Placental pericyte (primary cell): ENCODE results near the gene ITGA7. TPM values are rescaled to one million over a fixed set of nuclear protein-coding genes. Genes with fewer than 3 reads are reported as not detected.

Source experiments
- small RNA-seq: library from RNA; depleted of rRNA; stranded (forward); fragments of <200 nt; gene quantifications from one replicate; pipeline ENCODE3, GENCODE V24; 2012; ENCODE audit warnings: low replicate concordance
- total RNA-seq: library from RNA; depleted of rRNA; stranded (reverse); fragments of >200 nt; gene quantifications from 2 replicates; pipeline ENCODE4 v1.2.3, GENCODE V29; 2012

Gene ITGA7
- total RNA-seq = under 0.01 and 0.14 TPM in 2 replicates

GRCh38 chr12:55707841-55708694 lies at the start of gene ITGA7:
TSS of gene ITGA7 (minus strand) at chr12:55707904. CDS start at chr12:55707682, 222 bp downstream.

GRCh38 chr12:55742719-55743405 lies 35.2 kb upstream of the ITGA7 start, which contains the start of gene GDF11:
TSS of gene GDF11 (plus strand) at chr12:55743122. CDS start at chr12:55743317, 195 bp downstream.

GRCh38 chr12:55728939-55729818 lies 21.5 kb upstream of the ITGA7 start, which contains the start of gene CD63:
TSS of gene CD63 (minus strand) at chr12:55729009. CDS start at chr12:55728341, 668 bp downstream.

GRCh38 chr12:55720071-55720564 lies 12.4 kb upstream of the ITGA7 start, which contains the start of gene RDH5:
TSS of gene RDH5 (plus strand) at chr12:55720393. CDS start at chr12:55721185, 792 bp downstream.

GRCh38 chr12:55715833-55716581 lies 8.3 kb upstream of the ITGA7 start, which contains the start of gene BLOC1S1:
TSS of gene BLOC1S1 (plus strand) at chr12:55716046. CDS start at chr12:55716052, 6 bp downstream.

GRCh38 chr12:55636853-55637252 lies 70.9 kb downstream of the ITGA7 start, which contains the start of gene OR10P1:
TSS of gene OR10P1 (plus strand) at chr12:55636892. CDS start at chr12:55636892, 0 bp downstream.

Small RNA genes within 50 kb of the gene (small RNA-seq; reads per million reads assigned to genes)
- not detected for gene AC009779.1
- gene AC009779.5 = not detected
- gene RF00017 = not detected

Other genes with a start within 250 kb of the ITGA7 start
- not detected in 2 replicates for gene OR6C70, start 237.8 kb downstream of the ITGA7 start, total RNA-seq
- not detected in 2 replicates for gene OR6C68, start 215.5 kb downstream of the ITGA7 start, total RNA-seq
- not detected in 2 replicates for gene OR6C4, start 158.3 kb downstream of the ITGA7 start, total RNA-seq
- not detected in 2 replicates for gene OR2AP1, start 135.4 kb downstream of the ITGA7 start, total RNA-seq
- gene OR10P1, start 71.0 kb downstream of the ITGA7 start, total RNA-seq = not detected in 2 replicates
- 55.7 and 100 TPM in 2 replicates for gene BLOC1S1, start 8.1 kb upstream of the ITGA7 start, total RNA-seq
- gene RDH5, start 12.5 kb upstream of the ITGA7 start, total RNA-seq = 0.66 and 6.2 TPM in 2 replicates
- 942 and 1,516 TPM in 2 replicates for gene CD63, start 21.1 kb upstream of the ITGA7 start, total RNA-seq
- gene GDF11, start 35.2 kb upstream of the ITGA7 start, total RNA-seq = 5.3 and 10.6 TPM in 2 replicates
- gene SARNP, start 109.8 kb upstream of the ITGA7 start, total RNA-seq = 53.3 and 65.9 TPM in 2 replicates
- 26.3 and 27.8 TPM in 2 replicates for gene ORMDL2, start 110.1 kb upstream of the ITGA7 start, total RNA-seq
- gene DNAJC14, start 121.7 kb upstream of the ITGA7 start, total RNA-seq = 35.2 and 56.0 TPM in 2 replicates
- gene MMP19, start 135.0 kb upstream of the ITGA7 start, total RNA-seq = 9.0 and 11.2 TPM in 2 replicates
- 27.9 and 33.9 TPM in 2 replicates for gene PYM1, start 220.0 kb upstream of the ITGA7 start, total RNA-seq
- 32.4 and 42.4 TPM in 2 replicates for gene DGKA, start 223.3 kb upstream of the ITGA7 start, total RNA-seq